Muscle of back (tissue), 13 donors: ENCODE measurements around the gene RBMXL3. TPM values are rescaled to one million over a fixed set of nuclear protein-coding genes. Genes with fewer than 3 reads are reported as not detected.
"Not testable (repeated sequence)": the region's sequence is repeated elsewhere in the genome, so short reads cannot be mapped to it uniquely, and the experiment has no call there.

Source experiments
- DNase-seq, 3 donors: peaks; one replicate each; pipeline versions ENCODE4 v3.0.0 to v3.0.0-alpha.2; 2013
- long read RNA-seq, 9 donors: transcript quantifications; one replicate each; lab custom pipeline, GENCODE V29; 2026
- polyA plus RNA-seq, 10 donors: library from polyadenylated mRNA; unstranded; fragments of 120-200 nt; gene quantifications; one replicate each; pipeline ENCODE4 v1.2.1, GENCODE V29; 2013; ENCODE audit not compliant: insufficient read length in 10 of 10

The RBMXL3 gene
- not detected for polyA plus RNA-seq
- long read RNA-seq, donor 1 = 0 reads
- long read RNA-seq, donor 2 = 0 reads
- long read RNA-seq, donor 3 = 0 reads
- long read RNA-seq, donor 4 = 0 reads
- long read RNA-seq, donor 5 = 0 reads
- long read RNA-seq, donor 6 = 0 reads
- long read RNA-seq, donor 7 = 0 reads
- long read RNA-seq, donor 8 = 0 reads
- long read RNA-seq, donor 9 = 0 reads

GRCh38 chrX:115189110-115189509 is at the start of gene RBMXL3:
Gene RBMXL3, plus strand, starts transcription at chrX:115189410. Its CDS starts 32 bp downstream, at chrX:115189442.
- DNase-seq = no peak

- no peak for DNase-seq
These were observed 47.2 kb upstream of the RBMXL3 start for GRCh38 chrX:115142057-115142456.

GRCh38 chrX:115147220-115147619 is 42.0 kb upstream of the RBMXL3 start:
- DNase-seq = peak in 2 of 3 donors; percentile 4 to 5

GRCh38 chrX:115173181-115173580 is 16.0 kb upstream of the RBMXL3 start:
- DNase-seq = no peak

GRCh38 chrX:115174548-115174947 is 14.7 kb upstream of the RBMXL3 start:
- DNase-seq = no peak

GRCh38 chrX:115177932-115178331 is 11.3 kb upstream of the RBMXL3 start:
- no peak for DNase-seq

- DNase-seq = no peak
These were observed 10.7 kb upstream of the RBMXL3 start for GRCh38 chrX:115178473-115178872.

GRCh38 chrX:115183980-115184379 is 5.2 kb upstream of the RBMXL3 start:
- DNase-seq = no peak

- DNase-seq = no peak
These were observed 731 bp downstream of the RBMXL3 start for GRCh38 chrX:115189646-115190635.

GRCh38 chrX:115190636-115191489 is 1.7 kb downstream of the RBMXL3 start:
- no peak for DNase-seq

GRCh38 chrX:115191490-115192243 is 2.5 kb downstream of the RBMXL3 start:
- no peak for DNase-seq

- DNase-seq = no peak
These were observed 3.1 kb downstream of the RBMXL3 start for GRCh38 chrX:115192244-115192700.

GRCh38 chrX:115204040-115204439 is 14.8 kb downstream of the RBMXL3 start:
- no peak for DNase-seq

- not testable (repeated sequence) for DNase-seq
These were observed 20.3 kb downstream of the RBMXL3 start for GRCh38 chrX:115209547-115209946.

GRCh38 chrX:115214151-115214550 is 24.9 kb downstream of the RBMXL3 start:
- DNase-seq = no peak

GRCh38 chrX:115214605-115215004 is 25.4 kb downstream of the RBMXL3 start:
- no peak for DNase-seq

GRCh38 chrX:115217346-115217745 is 28.1 kb downstream of the RBMXL3 start:
- DNase-seq = not testable (repeated sequence)

GRCh38 chrX:115226929-115227328 is 37.7 kb downstream of the RBMXL3 start:
- DNase-seq = no peak

- no peak for DNase-seq
These were observed 40.3 kb downstream of the RBMXL3 start for GRCh38 chrX:115229337-115230003.

GRCh38 chrX:115232933-115233496 is 43.8 kb downstream of the RBMXL3 start:
- DNase-seq = no peak
